PC-3 (cell line): ENCODE measurements around the gene WDR27. TPM values are rescaled to one million over a fixed set of nuclear protein-coding genes. Genes with fewer than 3 reads are reported as not detected.
"Not testable (repeated sequence)": the region's sequence is repeated elsewhere in the genome, so short reads cannot be mapped to it uniquely, and the experiment has no call there.

ENCODE experiments used
- ATAC-seq: fragments of 200-7000 bp; cut with Tn5 transposase; 2 replicates; pipeline ENCODE4 v1.9.1; 2020; ENCODE audit warnings: mild to moderate bottlenecking, moderate library complexity
- BruUV-seq: library from RNA; stranded (reverse); fragments of 400-500 nt; replicated peaks from 2 replicates; lab custom pipeline; 2021; lab: Mats Ljungman, UMichigan
- CTCF ChIA-PET: fragments of 300-600 bp; sonication (Branson Sonifier 250); formaldehyde crosslinking; loops from one replicate; lab custom pipeline; 2022; ENCODE audit warnings: antibody characterized with exemption; lab: Charles Lee
- POLR2A ChIA-PET: fragments of 300-600 bp; sonication (Branson Sonifier 250); formaldehyde crosslinking; loops from one replicate; lab custom pipeline; 2022; ENCODE audit warnings: antibody characterized with exemption; ENCODE audit not compliant: unreplicated experiment; lab: Charles Lee
- DNase-seq: peaks from one replicate; pipeline ENCODE4 v3.0.0-alpha.2; 2015
- H2AFZ ChIP-seq: fragments of 300-600 bp; sonication (generic); 2 replicates; pipeline ENCODE4 v1.6.0; 2016; ENCODE audit warnings: antibody characterized with exemption, low read length
- H3F3A ChIP-seq: fragments of 300-600 bp; sonication (generic); one replicate; pipeline ENCODE4 v1.6.0; 2017; ENCODE audit warnings: antibody characterized with exemption, low read length, control low read depth, mild to moderate bottlenecking; ENCODE audit not compliant: unreplicated experiment
- H3K27ac ChIP-seq: fragments of 300-600 bp; sonication (generic); 2 replicates; pipeline ENCODE4 v1.5.1; 2016; ENCODE audit warnings: mild to moderate bottlenecking, low read length
- H3K27me3 ChIP-seq: fragments of 300-600 bp; sonication (generic); 2 replicates; pipeline ENCODE4 v1.6.1; 2016; ENCODE audit warnings: low read length, mixed read lengths
- H3K36me3 ChIP-seq: fragments of 300-600 bp; sonication (generic); 2 replicates; pipeline ENCODE4 v1.6.1; 2016; ENCODE audit warnings: low read depth, mixed run types, low read length, mixed read lengths
- H3K4me1 ChIP-seq: fragments of 300-600 bp; sonication (generic); 2 replicates; pipeline ENCODE4 v1.5.1; 2016; ENCODE audit warnings: low read length; ENCODE audit not compliant: insufficient read depth
- H3K4me2 ChIP-seq: fragments of 300-600 bp; sonication (generic); 2 replicates; pipeline ENCODE4 v1.6.0; 2016; ENCODE audit warnings: low read length
- H3K4me3 ChIP-seq: fragments of 300-600 bp; sonication (generic); 2 replicates; pipeline ENCODE4 v1.5.1; 2016; ENCODE audit warnings: mild to moderate bottlenecking, low read length, mixed read lengths
- H3K79me2 ChIP-seq: fragments of 300-600 bp; sonication (generic); 2 replicates; pipeline ENCODE4 v1.6.1; 2017; ENCODE audit warnings: low read length, mixed read lengths
- H3K9ac ChIP-seq: fragments of 300-600 bp; sonication (generic); 2 replicates; pipeline ENCODE4 v1.6.0; 2016; ENCODE audit warnings: mild to moderate bottlenecking, low read length
- H3K9me2 ChIP-seq: fragments of 300-600 bp; sonication (generic); replicated peaks from 2 replicates; pipeline ENCODE4 v1.6.1; 2016; ENCODE audit warnings: mixed run types, low read length, mixed read lengths
- H3K9me3 ChIP-seq: fragments of 300-600 bp; sonication (generic); 2 replicates; pipeline ENCODE4 v1.6.1; 2016; ENCODE audit warnings: low read length, mixed read lengths
- H4K20me1 ChIP-seq: fragments of 300-600 bp; sonication (generic); 2 replicates; pipeline ENCODE4 v1.6.1; 2016; ENCODE audit warnings: low read length, mixed read lengths
- EZH2 ChIP-seq: fragments of 300-600 bp; sonication (generic); IDR thresholded peaks from one replicate; pipeline ENCODE4 v1.6.1; 2017; ENCODE audit warnings: antibody characterized with exemption, mild to moderate bottlenecking, low read length; ENCODE audit not compliant: unreplicated experiment
- EZH2phosphoT487 ChIP-seq: fragments of 300-600 bp; sonication (generic); IDR thresholded peaks from 2 replicates; pipeline ENCODE4 v1.6.1; 2018; ENCODE audit warnings: mild to moderate bottlenecking, antibody characterized with exemption, low read length, borderline replicate concordance
- intact Hi-C: fragments of 100-400 bp; cut with micrococcal nuclease; formaldehyde crosslinking; loops from 2 replicates; pipeline ENCODE4 v1.9.0; 2023
- total RNA-seq: library from RNA; depleted of rRNA; stranded (reverse); fragments of >200 nt; gene quantifications from 2 replicates; pipeline ENCODE4 v1.2.3, GENCODE V29; 2014
- TF ChIP-seq, protein P1 (sequence below): fragments of 300-600 bp; sonication (generic); conservative IDR thresholded peaks from 2 replicates; pipeline ENCODE4 v1.5.1; 2017; ENCODE audit warnings: antibody characterized with exemption, low read depth, mild to moderate bottlenecking, low read length

The WDR27 gene
- total RNA-seq, 1 experiment from 2014 or later: 20.0 TPM

DNA sequence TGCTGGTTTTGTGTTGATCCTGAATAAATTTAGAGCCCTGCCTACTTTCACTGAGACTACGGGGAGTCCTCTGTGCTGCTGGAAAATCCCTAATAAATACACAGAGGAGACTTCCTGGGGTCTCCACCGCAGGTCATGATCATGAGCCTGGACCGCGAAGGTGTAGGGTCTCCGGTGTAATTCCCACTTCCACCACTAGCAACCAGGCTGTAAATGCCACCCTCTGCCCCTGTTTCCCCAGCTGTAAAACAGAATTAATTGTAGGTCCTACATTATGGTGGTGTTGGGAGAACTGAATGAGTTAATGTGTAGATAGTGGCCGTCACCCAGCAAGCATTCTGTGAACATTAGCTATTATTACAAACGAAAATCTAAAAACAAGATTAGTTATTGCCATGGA lies 256.6 kb downstream of the WDR27 start:
- H3K27ac ChIP-seq: no peak overlapping the region
- no peak overlapping the region for H3K4me3 ChIP-seq
- H3K4me1 ChIP-seq: no peaks in the 10 kb centered on the region
- H3K79me2 ChIP-seq: no peaks in the 10 kb centered on the region
- H3K36me3 ChIP-seq: no peaks in the 10 kb centered on the region
- no peaks in the 10 kb centered on the region for H3K9me2 ChIP-seq
- no peak for TF ChIP-seq EZH2phosphoT487
- TF ChIP-seq, protein P1, sequence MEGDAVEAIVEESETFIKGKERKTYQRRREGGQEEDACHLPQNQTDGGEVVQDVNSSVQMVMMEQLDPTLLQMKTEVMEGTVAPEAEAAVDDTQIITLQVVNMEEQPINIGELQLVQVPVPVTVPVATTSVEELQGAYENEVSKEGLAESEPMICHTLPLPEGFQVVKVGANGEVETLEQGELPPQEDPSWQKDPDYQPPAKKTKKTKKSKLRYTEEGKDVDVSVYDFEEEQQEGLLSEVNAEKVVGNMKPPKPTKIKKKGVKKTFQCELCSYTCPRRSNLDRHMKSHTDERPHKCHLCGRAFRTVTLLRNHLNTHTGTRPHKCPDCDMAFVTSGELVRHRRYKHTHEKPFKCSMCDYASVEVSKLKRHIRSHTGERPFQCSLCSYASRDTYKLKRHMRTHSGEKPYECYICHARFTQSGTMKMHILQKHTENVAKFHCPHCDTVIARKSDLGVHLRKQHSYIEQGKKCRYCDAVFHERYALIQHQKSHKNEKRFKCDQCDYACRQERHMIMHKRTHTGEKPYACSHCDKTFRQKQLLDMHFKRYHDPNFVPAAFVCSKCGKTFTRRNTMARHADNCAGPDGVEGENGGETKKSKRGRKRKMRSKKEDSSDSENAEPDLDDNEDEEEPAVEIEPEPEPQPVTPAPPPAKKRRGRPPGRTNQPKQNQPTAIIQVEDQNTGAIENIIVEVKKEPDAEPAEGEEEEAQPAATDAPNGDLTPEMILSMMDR: no peak
- TF ChIP-seq EZH2: no peak
- ChIA-PET CTCF (interaction anchor here (0.7 kb wide), 1 partner anchor 15 kb away, joined by 3 read pairs; no protein-coding TSS in a partner anchor), POLR2A (no interaction called here)
- H4K20me1 ChIP-seq: no peaks in the 10 kb centered on the region
- H3K9me3 ChIP-seq: no peaks in the 10 kb centered on the region
- no peak overlapping the region for H2AFZ ChIP-seq
- intact Hi-C loops: no loop called here
- ATAC-seq: no peak
- no peak overlapping the region for H3K4me2 ChIP-seq
- no peak overlapping the region for H3K9ac ChIP-seq
- DNase-seq: no peak
- no TSS peak for BruUV-seq
- H3K27me3 ChIP-seq: 0 out of 2 replicates have a peak, but pooled peaks cover 12% of the 10 kb centered on the region
- H3F3A ChIP-seq: no peaks in the 10 kb centered on the region

DNA sequence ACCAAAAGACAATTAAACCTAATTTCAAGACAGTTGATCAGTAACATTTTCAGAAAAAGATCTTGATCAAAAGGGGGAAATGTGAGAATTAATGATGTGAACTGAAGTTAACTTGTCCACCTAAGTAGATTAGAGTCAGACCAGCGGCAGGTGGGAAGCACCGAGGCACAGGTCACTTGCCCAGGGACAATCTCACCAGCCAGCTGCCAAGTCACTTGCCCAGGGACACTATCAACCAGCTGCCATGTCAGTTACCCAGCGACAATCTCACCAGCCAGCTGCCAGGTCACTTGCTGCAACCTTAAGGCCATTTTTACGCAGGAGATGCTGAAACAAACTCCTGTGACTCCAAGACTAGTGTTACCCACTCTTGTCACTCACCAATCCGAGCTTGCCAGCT lies 260.5 kb downstream of the WDR27 start:
- no peak for DNase-seq
- H3K4me1 ChIP-seq: no peaks in the 10 kb centered on the region
- H3K9me2 ChIP-seq: no peaks in the 10 kb centered on the region
- no peak overlapping the region for H3K4me2 ChIP-seq
- intact Hi-C loops: no loop called here
- ATAC-seq: no peak
- ChIA-PET CTCF (no interaction called here), POLR2A (no interaction called here)
- no peaks in the 10 kb centered on the region for H4K20me1 ChIP-seq
- no peaks in the 10 kb centered on the region for H3K36me3 ChIP-seq
- no peak overlapping the region for H3K27ac ChIP-seq
- no TSS peak for BruUV-seq
- no peak overlapping the region for H2AFZ ChIP-seq
- TF ChIP-seq EZH2phosphoT487 (no peak), EZH2 (no peak)
- TF ChIP-seq, protein P1: no peak
- H3K4me3 ChIP-seq: no peak overlapping the region
- H3K27me3 ChIP-seq: 0 out of 2 replicates have a peak, but pooled peaks cover 1% of the 10 kb centered on the region
- no peaks in the 10 kb centered on the region for H3K79me2 ChIP-seq
- H3K9ac ChIP-seq: no peak overlapping the region
- no peaks in the 10 kb centered on the region for H3K9me3 ChIP-seq
- no peaks in the 10 kb centered on the region for H3F3A ChIP-seq

DNA sequence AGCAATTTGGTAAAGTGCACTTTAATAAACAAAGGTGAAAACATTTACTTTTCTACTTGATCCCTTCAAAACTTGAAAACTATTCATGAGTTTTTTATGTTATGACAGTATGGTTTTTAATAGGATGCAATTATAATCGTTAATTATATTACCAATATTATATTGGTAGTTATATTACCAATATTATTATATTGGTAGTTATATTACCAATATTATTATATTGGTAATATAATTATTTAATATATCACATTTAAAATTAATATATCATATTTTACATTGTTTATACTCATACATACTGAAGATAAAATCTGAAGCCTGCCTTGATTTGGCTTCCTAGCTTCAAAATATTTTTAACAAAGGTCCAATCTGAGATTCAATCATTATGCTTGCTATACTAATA lies 262.1 kb downstream of the WDR27 start:
- TF ChIP-seq, protein P1: no peak
- no peak for TF ChIP-seq EZH2
- TF ChIP-seq EZH2phosphoT487: no peak
- Histone ChIP-seq H3K9me3 (no peaks in the 10 kb centered on the region), H3K27me3 (no peaks in the 10 kb centered on the region), H3K4me2 (no peak overlapping the region), H2AFZ (no peak overlapping the region), H3K9me2 (no peaks in the 10 kb centered on the region), H3K27ac (no peak overlapping the region), H3K36me3 (no peaks in the 10 kb centered on the region), H3K4me3 (no peak overlapping the region), H4K20me1 (no peaks in the 10 kb centered on the region), H3K4me1 (no peaks in the 10 kb centered on the region), H3F3A (no peaks in the 10 kb centered on the region), H3K79me2 (no peaks in the 10 kb centered on the region), H3K9ac (no peak overlapping the region)
- ATAC-seq (no peak), DNase-seq (no peak)
- ChIA-PET POLR2A (no interaction called here), CTCF (no interaction called here)
- intact Hi-C loops: no loop called here
- no TSS peak for BruUV-seq

DNA sequence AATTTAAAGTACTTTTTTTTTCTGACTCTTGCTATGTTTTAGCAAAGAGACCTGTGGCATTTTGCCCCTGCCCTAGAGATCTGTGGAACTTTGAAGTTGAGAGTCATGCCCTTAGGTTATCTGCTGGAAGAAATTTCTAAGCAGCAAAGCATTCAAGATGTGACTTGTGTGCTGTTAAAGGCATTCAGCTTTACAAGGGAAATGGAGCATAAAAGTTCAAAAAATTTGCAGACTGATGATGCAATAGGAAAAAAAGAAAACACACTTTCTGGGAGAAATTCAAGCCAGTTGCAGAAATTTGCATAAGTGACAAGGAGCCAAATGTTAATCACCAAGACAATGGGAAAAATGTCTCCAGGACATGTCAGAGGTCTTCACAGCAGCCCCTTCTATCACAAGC lies 267.3 kb downstream of the WDR27 start:
- H3K27me3 ChIP-seq, H3K4me2 ChIP-seq, H3K79me2 ChIP-seq, H3K9ac ChIP-seq, H3K9me3 ChIP-seq, ATAC-seq, POLR2A ChIA-PET, H3K27ac ChIP-seq, H3K9me2 ChIP-seq, H4K20me1 ChIP-seq, DNase-seq, H2AFZ ChIP-seq, H3K4me1 ChIP-seq, H3F3A ChIP-seq, CTCF ChIA-PET, H3K36me3 ChIP-seq, H3K4me3 ChIP-seq, intact Hi-C loops, BruUV-seq: not testable (repeated sequence)
